Stomach smooth muscle (tissue), 2 donors: ENCODE data around the gene SRPX2.

Experiments used
- H3K27ac ChIP-seq: one replicate; pipeline ENCODE4 v1.7.0; 2013; ENCODE audit warnings: mild to moderate bottlenecking, low read length, inconsistent platforms
- H3K27me3 ChIP-seq, 2 donors: one replicate each; pipeline ENCODE4 v1.7.0; 2013; ENCODE audit warnings: low read length in 2 of 2; ENCODE audit not compliant: insufficient read depth in 2 of 2, control insufficient read depth in 1 of 2
- H3K36me3 ChIP-seq, 2 donors: one replicate each; pipeline ENCODE4 v1.7.0; 2013; ENCODE audit warnings: low read length in 2 of 2; ENCODE audit not compliant: control insufficient read depth in 2 of 2, insufficient read depth in 2 of 2
- H3K4me1 ChIP-seq: one replicate; pipeline ENCODE4 v1.7.0; 2013; ENCODE audit warnings: low read length; ENCODE audit not compliant: control insufficient read depth, insufficient read depth
- H3K4me3 ChIP-seq, 2 donors: one replicate each; pipeline ENCODE4 v1.7.0; 2013; ENCODE audit warnings: low read length in 2 of 2
- H3K9ac ChIP-seq, 2 donors: one replicate each; pipeline ENCODE4 v1.7.0; 2013; ENCODE audit warnings: low read length in 2 of 2, mild to moderate bottlenecking in 1 of 2
- H3K9me3 ChIP-seq, 2 donors: one replicate each; pipeline ENCODE4 v1.7.0; 2013; ENCODE audit warnings: low read length in 2 of 2; ENCODE audit not compliant: control insufficient read depth in 2 of 2
- donor health status: healthy.
- donor health status: Pancreatic carcinoma.

Gene SRPX2

GRCh38 chrX:100643956-100644860, at the start of gene SRPX2:
Gene SRPX2, plus strand, starts transcription at chrX:100644199. Its CDS starts 2,124 bp downstream, at chrX:100646323.
- H3K4me1 ChIP-seq, result no peaks in the 10 kb centered on the region
- H3K27me3 ChIP-seq, result peaks cover 0 to 10% of the 10 kb centered on the region in 2 donors
- H3K4me3 ChIP-seq, result peak within 1 kb of the TSS; percentile 29 to 44
- H3K9ac ChIP-seq, result peak within 1 kb of the TSS in 1 of 2 donors; percentile 38
- H3K27ac ChIP-seq, result no peak within 1 kb of the TSS
- H3K9me3 ChIP-seq, result no peaks in the 10 kb centered on the region
- no peaks in the 10 kb centered on the region for H3K36me3 ChIP-seq

- H3K27me3 ChIP-seq, result peaks cover 0 to 5% of the 10 kb centered on the region in 2 donors
- H3K27ac ChIP-seq, result no peak overlapping the region
- H3K4me1 ChIP-seq, result no peaks in the 10 kb centered on the region
- no peak overlapping the region for H3K4me3 ChIP-seq
- H3K9ac ChIP-seq, result no peak overlapping the region
- H3K9me3 ChIP-seq, result no peaks in the 10 kb centered on the region
- H3K36me3 ChIP-seq, result no peaks in the 10 kb centered on the region
Observed at GRCh38 chrX:100596601-100597000, 47.4 kb upstream of the SRPX2 start.

- H3K9me3 ChIP-seq, result no peaks in the 10 kb centered on the region
- no peaks in the 10 kb centered on the region for H3K4me1 ChIP-seq
- H3K27me3 ChIP-seq, result no peaks in the 10 kb centered on the region
- no peak overlapping the region for H3K4me3 ChIP-seq
- no peak overlapping the region for H3K9ac ChIP-seq
- H3K36me3 ChIP-seq, result no peaks in the 10 kb centered on the region
- no peak overlapping the region for H3K27ac ChIP-seq
Observed at GRCh38 chrX:100599456-100599855, 44.5 kb upstream of the SRPX2 start.

- H3K36me3 ChIP-seq, result no peaks in the 10 kb centered on the region
- H3K4me3 ChIP-seq, result no peak overlapping the region
- no peaks in the 10 kb centered on the region for H3K27me3 ChIP-seq
- H3K4me1 ChIP-seq, result no peaks in the 10 kb centered on the region
- no peak overlapping the region for H3K9ac ChIP-seq
- H3K9me3 ChIP-seq, result no peaks in the 10 kb centered on the region
- no peak overlapping the region for H3K27ac ChIP-seq
Observed at GRCh38 chrX:100600340-100600739, 43.7 kb upstream of the SRPX2 start.

- Histone ChIP-seq H3K27me3 (no peaks in the 10 kb centered on the region), H3K27ac (no peak overlapping the region), H3K4me1 (no peaks in the 10 kb centered on the region)
Observed at GRCh38 chrX:100600758-100601157, 43.2 kb upstream of the SRPX2 start.

GRCh38 chrX:100606753-100607152, 37.2 kb upstream of the SRPX2 start:
- Histone ChIP-seq H3K27me3 (no peaks in the 10 kb centered on the region), H3K4me1 (no peaks in the 10 kb centered on the region), H3K9me3 (no peaks in the 10 kb centered on the region), H3K4me3 (no peak overlapping the region), H3K36me3 (no peaks in the 10 kb centered on the region), H3K27ac (no peak overlapping the region), H3K9ac (no peak overlapping the region)

More at GRCh38 chrX:100600758-100601157, 43.2 kb upstream of the SRPX2 start:
- H3K36me3 ChIP-seq, result no peaks in the 10 kb centered on the region
- H3K9ac ChIP-seq, result no peak overlapping the region
- no peak overlapping the region for H3K4me3 ChIP-seq
- H3K9me3 ChIP-seq, result no peaks in the 10 kb centered on the region

- H3K9ac ChIP-seq, result no peak overlapping the region
- H3K4me1 ChIP-seq, result no peaks in the 10 kb centered on the region
- no peaks in the 10 kb centered on the region for H3K9me3 ChIP-seq
- no peak overlapping the region for H3K4me3 ChIP-seq
- H3K27me3 ChIP-seq, result no peaks in the 10 kb centered on the region
- no peak overlapping the region for H3K27ac ChIP-seq
- no peaks in the 10 kb centered on the region for H3K36me3 ChIP-seq
Observed at GRCh38 chrX:100609591-100609990, 34.4 kb upstream of the SRPX2 start.

GRCh38 chrX:100611951-100612350, 32.0 kb upstream of the SRPX2 start:
- H3K4me3 ChIP-seq, result no peak overlapping the region
- H3K4me1 ChIP-seq, result no peaks in the 10 kb centered on the region
- no peak overlapping the region for H3K9ac ChIP-seq
- H3K27ac ChIP-seq, result no peak overlapping the region
- no peaks in the 10 kb centered on the region for H3K27me3 ChIP-seq
- no peaks in the 10 kb centered on the region for H3K9me3 ChIP-seq
- H3K36me3 ChIP-seq, result no peaks in the 10 kb centered on the region

- no peaks in the 10 kb centered on the region for H3K4me1 ChIP-seq
- H3K27me3 ChIP-seq, result no peaks in the 10 kb centered on the region
- H3K36me3 ChIP-seq, result no peaks in the 10 kb centered on the region
- H3K4me3 ChIP-seq, result no peak overlapping the region
- no peaks in the 10 kb centered on the region for H3K9me3 ChIP-seq
- no peak overlapping the region for H3K9ac ChIP-seq
- no peak overlapping the region for H3K27ac ChIP-seq
Observed at GRCh38 chrX:100615005-100615404, 29.0 kb upstream of the SRPX2 start.

- no peaks in the 10 kb centered on the region for H3K27me3 ChIP-seq
- no peak overlapping the region for H3K27ac ChIP-seq
- no peaks in the 10 kb centered on the region for H3K4me1 ChIP-seq
- no peak overlapping the region for H3K4me3 ChIP-seq
- no peaks in the 10 kb centered on the region for H3K36me3 ChIP-seq
- no peak overlapping the region for H3K9ac ChIP-seq
- no peaks in the 10 kb centered on the region for H3K9me3 ChIP-seq
Observed at GRCh38 chrX:100623001-100623400, 21.0 kb upstream of the SRPX2 start.

GRCh38 chrX:100625985-100626491, 18.0 kb upstream of the SRPX2 start:
- peaks cover 0 to 3% of the 10 kb centered on the region in 2 donors for H3K27me3 ChIP-seq

More at GRCh38 chrX:100625985-100626491, 18.0 kb upstream of the SRPX2 start:
- Histone ChIP-seq H3K36me3 (no peaks in the 10 kb centered on the region), H3K9ac (no peak overlapping the region), H3K4me3 (no peak overlapping the region), H3K9me3 (no peaks in the 10 kb centered on the region), H3K27ac (no peak overlapping the region), H3K4me1 (no peaks in the 10 kb centered on the region)
